ENCODE results near the gene ZBTB20.

ZBTB20 gene

DNA sequence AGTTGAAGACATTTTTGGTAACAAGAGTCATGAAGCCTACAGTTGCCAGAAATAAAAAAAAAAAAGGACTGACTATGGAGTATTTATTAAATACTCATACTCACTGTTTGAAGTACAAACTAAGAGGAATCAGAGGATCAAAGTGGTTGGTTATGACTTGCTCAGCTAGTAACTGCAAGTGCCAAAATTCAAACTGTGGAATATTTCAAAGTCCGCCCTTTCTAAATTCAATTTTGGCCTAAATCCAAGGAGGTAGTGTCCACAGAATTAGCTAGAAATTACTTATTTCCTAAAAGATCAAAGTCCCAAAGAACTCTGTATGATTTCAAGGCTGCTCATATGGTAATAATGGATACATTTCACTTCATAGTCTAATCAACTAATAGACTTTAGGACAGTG lies 274.5 kb downstream of the ZBTB20 start:
- Histone ChIP-seq H3K79me1 (ENCODE audit: low read length) (no peaks in the 10 kb centered on the region), H3K56ac (ENCODE audit: low read length) (no peak overlapping the region)

DNA sequence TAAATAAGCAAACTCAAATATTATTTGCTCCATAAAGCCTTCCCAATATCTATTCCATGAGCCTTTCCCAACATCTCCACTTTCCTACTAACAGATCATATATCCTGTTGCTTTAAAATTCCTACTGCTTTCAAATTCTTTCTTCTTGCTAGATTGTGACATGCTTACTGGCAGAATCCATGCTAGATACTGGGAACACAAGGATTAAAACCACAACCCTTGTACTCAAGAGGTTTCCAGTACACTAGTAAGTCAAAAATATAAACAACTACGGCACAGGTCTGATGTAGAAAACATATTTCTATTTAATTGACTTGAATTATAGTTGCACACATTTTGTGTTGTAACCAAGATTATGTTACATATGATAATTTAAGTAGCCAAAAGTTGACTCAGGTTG lies 275.0 kb downstream of the ZBTB20 start:
- Histone ChIP-seq H4K8ac (ENCODE audit: low read depth, low read length) (no peak overlapping the region), H3K56ac (ENCODE audit: low read length) (no peak overlapping the region), H3K27me3 (ENCODE audit: insufficient read depth, low read length, poor library complexity) (no peaks in the 10 kb centered on the region), H3K4me2 (ENCODE audit: low read length) (no peak overlapping the region), H3K36me3 (ENCODE audit: control insufficient read depth, insufficient read depth, low read length) (no peaks in the 10 kb centered on the region), H2AK5ac (ENCODE audit: low read length) (no peak overlapping the region), H3K27ac (ENCODE audit: low read depth, low read length) (no peak overlapping the region), H3K4me3 (ENCODE audit: low read length) (no peak overlapping the region), H2BK120ac (ENCODE audit: low read depth, low read length) (no peak overlapping the region), H3K9ac (ENCODE audit: low read length) (no peak overlapping the region), H3K18ac (ENCODE audit: low read length) (no peak overlapping the region), H4K5ac (ENCODE audit: low read length) (no peak overlapping the region), H3K4me1 (ENCODE audit: control insufficient read depth, low read depth, low read length) (no peaks in the 10 kb centered on the region), H2BK15ac (replicated peaks; ENCODE audit: low read depth) (no peak overlapping the region), H3K79me1 (ENCODE audit: low read length) (no peaks in the 10 kb centered on the region), H3K4ac (ENCODE audit: low read depth, low read length) (no peak overlapping the region), H3K79me2 (ENCODE audit: control insufficient read depth, insufficient read depth, low read length) (no peaks in the 10 kb centered on the region), H3K23ac (ENCODE audit: low read length) (no peak overlapping the region), H2BK5ac (ENCODE audit: low read length) (no peak overlapping the region)
- DNase-seq: no peak
- WGBS (ENCODE audit: extremely low coverage, insufficient coverage, low lambda C conversion rate): no CpG with 5 or more reads among the region's 1 CpG

More for the DNA sequence above, 274.5 kb downstream of the ZBTB20 start:
- no peak overlapping the region for H3K27ac ChIP-seq (ENCODE audit: low read depth, low read length)
- H3K18ac ChIP-seq (ENCODE audit: low read length): no peak overlapping the region
- no peak overlapping the region for H3K4me3 ChIP-seq (ENCODE audit: low read length)
- no peaks in the 10 kb centered on the region for H3K36me3 ChIP-seq (ENCODE audit: control insufficient read depth, insufficient read depth, low read length)
- H2BK15ac ChIP-seq (replicated peaks; ENCODE audit: low read depth): no peak overlapping the region
- no peak overlapping the region for H3K4me2 ChIP-seq (ENCODE audit: low read length)
- no peak overlapping the region for H2BK5ac ChIP-seq (ENCODE audit: low read length)
- no peaks in the 10 kb centered on the region for H3K27me3 ChIP-seq (ENCODE audit: insufficient read depth, low read length, poor library complexity)
- WGBS (ENCODE audit: extremely low coverage, insufficient coverage, low lambda C conversion rate): no CpG with 5 or more reads among the region's 1 CpG
- no peak overlapping the region for H3K23ac ChIP-seq (ENCODE audit: low read length)
- H4K8ac ChIP-seq (ENCODE audit: low read depth, low read length): no peak overlapping the region
- H4K5ac ChIP-seq (ENCODE audit: low read length): no peak overlapping the region
- H3K4me1 ChIP-seq (ENCODE audit: control insufficient read depth, low read depth, low read length): no peaks in the 10 kb centered on the region
- H3K9ac ChIP-seq (ENCODE audit: low read length): no peak overlapping the region
- DNase-seq: no peak
- H3K4ac ChIP-seq (ENCODE audit: low read depth, low read length): no peak overlapping the region
- no peak overlapping the region for H2AK5ac ChIP-seq (ENCODE audit: low read length)
- H3K79me2 ChIP-seq (ENCODE audit: control insufficient read depth, insufficient read depth, low read length): no peaks in the 10 kb centered on the region
- no peak overlapping the region for H2BK120ac ChIP-seq (ENCODE audit: low read depth, low read length)

DNA sequence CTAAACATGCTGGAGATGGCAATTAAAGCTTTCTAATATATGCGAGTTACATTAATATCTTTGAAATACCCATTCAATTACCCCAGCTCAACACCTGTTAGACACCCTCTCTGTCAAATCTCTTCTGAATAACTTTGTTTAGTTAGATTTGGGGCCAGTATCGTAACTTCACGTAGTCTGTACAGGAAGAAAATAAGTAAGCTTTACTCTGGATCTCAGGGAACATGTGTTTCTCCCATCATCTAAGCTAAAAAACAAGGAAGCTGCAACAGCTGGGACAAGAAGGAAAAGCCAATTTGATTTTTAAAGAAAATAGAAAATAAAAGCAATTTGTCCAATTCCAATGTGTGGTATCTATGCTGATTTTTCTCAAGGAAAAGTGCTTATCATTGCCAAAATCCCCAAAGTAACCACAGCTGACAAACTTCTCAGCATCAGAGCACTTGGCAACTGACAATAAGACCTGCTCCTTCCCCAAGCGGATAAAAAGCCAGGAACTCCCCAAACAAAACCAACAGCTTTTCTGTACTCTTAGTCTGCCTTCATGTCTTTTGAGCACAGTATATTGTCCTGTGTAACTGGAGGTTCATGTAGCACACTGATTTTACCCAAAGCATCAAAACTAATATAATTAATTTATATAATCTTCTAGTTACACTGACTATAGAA lies 279.1 kb downstream of the ZBTB20 start:
- H3K4ac ChIP-seq (ENCODE audit: low read depth, low read length): no peak overlapping the region
- H3K56ac ChIP-seq (ENCODE audit: low read length): no peak overlapping the region
- H2BK15ac ChIP-seq (replicated peaks; ENCODE audit: low read depth): no peak overlapping the region
- H4K8ac ChIP-seq (ENCODE audit: low read depth, low read length): no peak overlapping the region
- WGBS (ENCODE audit: extremely low coverage, insufficient coverage, low lambda C conversion rate): no CpG with 5 or more reads among the region's 4 CpGs
- no peaks in the 10 kb centered on the region for H3K4me1 ChIP-seq (ENCODE audit: control insufficient read depth, low read depth, low read length)
- no peak overlapping the region for H2BK120ac ChIP-seq (ENCODE audit: low read depth, low read length)
- H2AK5ac ChIP-seq (ENCODE audit: low read length): no peak overlapping the region
- H2BK5ac ChIP-seq (ENCODE audit: low read length): no peak overlapping the region
- no peak overlapping the region for H3K4me3 ChIP-seq (ENCODE audit: low read length)
- no peak overlapping the region for H3K23ac ChIP-seq (ENCODE audit: low read length)
- H3K27ac ChIP-seq (ENCODE audit: low read depth, low read length): no peak overlapping the region
- H3K36me3 ChIP-seq (ENCODE audit: control insufficient read depth, insufficient read depth, low read length): no peaks in the 10 kb centered on the region
- H3K4me2 ChIP-seq (ENCODE audit: low read length): no peak overlapping the region
- DNase-seq: no peak
- no peak overlapping the region for H4K5ac ChIP-seq (ENCODE audit: low read length)
- H3K79me2 ChIP-seq (ENCODE audit: control insufficient read depth, insufficient read depth, low read length): no peaks in the 10 kb centered on the region
- H3K9ac ChIP-seq (ENCODE audit: low read length): no peak overlapping the region
- H3K27me3 ChIP-seq (ENCODE audit: insufficient read depth, low read length, poor library complexity): no peaks in the 10 kb centered on the region
- H3K79me1 ChIP-seq (ENCODE audit: low read length): no peaks in the 10 kb centered on the region
- H3K18ac ChIP-seq (ENCODE audit: low read length): no peak overlapping the region

DNA sequence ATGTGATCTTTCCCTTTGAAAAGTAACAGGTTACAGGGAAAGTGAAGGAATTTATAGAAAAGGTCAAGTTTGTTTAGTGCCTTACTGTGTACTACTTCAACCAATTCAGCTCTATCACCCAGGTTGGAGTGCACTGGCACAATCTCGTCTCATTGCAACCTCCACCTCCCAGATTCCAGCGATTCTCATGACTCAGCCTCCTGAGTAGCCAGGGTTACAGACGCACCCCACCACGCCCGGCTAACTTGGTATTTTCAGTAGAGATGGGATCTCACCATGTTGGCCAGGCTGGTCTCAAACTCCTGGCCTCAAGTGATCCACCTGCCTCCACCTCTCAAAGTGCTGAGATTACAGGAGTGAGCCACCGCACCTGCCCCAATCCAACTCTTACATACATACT lies 279.7 kb downstream of the ZBTB20 start:
- Histone ChIP-seq H3K4me2 (ENCODE audit: low read length) (no peak overlapping the region), H3K56ac (ENCODE audit: low read length) (no peak overlapping the region), H3K23ac (ENCODE audit: low read length) (no peak overlapping the region), H3K18ac (ENCODE audit: low read length) (no peak overlapping the region), H3K79me2 (ENCODE audit: control insufficient read depth, insufficient read depth, low read length) (no peaks in the 10 kb centered on the region), H3K27ac (ENCODE audit: low read depth, low read length) (no peak overlapping the region), H2BK5ac (ENCODE audit: low read length) (no peak overlapping the region), H4K5ac (ENCODE audit: low read length) (no peak overlapping the region), H3K27me3 (ENCODE audit: insufficient read depth, low read length, poor library complexity) (no peaks in the 10 kb centered on the region), H3K4ac (ENCODE audit: low read depth, low read length) (no peak overlapping the region), H2BK15ac (replicated peaks; ENCODE audit: low read depth) (no peak overlapping the region), H3K36me3 (ENCODE audit: control insufficient read depth, insufficient read depth, low read length) (no peaks in the 10 kb centered on the region), H3K4me3 (ENCODE audit: low read length) (no peak overlapping the region), H3K79me1 (ENCODE audit: low read length) (no peaks in the 10 kb centered on the region), H2AK5ac (ENCODE audit: low read length) (no peak overlapping the region), H2BK120ac (ENCODE audit: low read depth, low read length) (no peak overlapping the region), H3K9ac (ENCODE audit: low read length) (no peak overlapping the region), H3K4me1 (ENCODE audit: control insufficient read depth, low read depth, low read length) (no peaks in the 10 kb centered on the region), H4K8ac (ENCODE audit: low read depth, low read length) (no peak overlapping the region)
- WGBS (ENCODE audit: extremely low coverage, insufficient coverage, low lambda C conversion rate): no CpG with 5 or more reads among the region's 6 CpGs
- DNase-seq: no peak

DNA sequence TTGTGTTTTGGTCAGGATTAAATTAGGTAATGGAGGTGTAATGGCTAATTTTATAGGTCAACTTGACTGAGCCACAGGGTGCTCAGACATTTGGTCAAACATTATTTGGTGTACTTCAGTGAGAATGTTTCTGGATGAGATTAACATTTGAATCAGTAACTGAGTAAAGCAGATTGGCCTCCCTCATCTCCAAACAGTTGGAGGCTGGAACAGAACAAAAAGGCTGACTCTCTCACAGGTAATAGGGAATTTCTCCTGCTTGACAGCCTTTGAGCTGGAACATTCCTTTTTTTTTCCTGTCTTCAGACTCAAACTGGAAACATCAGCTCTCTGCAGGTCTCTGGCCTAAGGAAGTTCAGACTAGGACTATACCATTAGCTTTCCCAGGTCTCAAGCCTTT lies 280.7 kb downstream of the ZBTB20 start:
- Histone ChIP-seq H4K5ac (ENCODE audit: low read length) (no peak overlapping the region), H2BK5ac (ENCODE audit: low read length) (no peak overlapping the region), H2AK5ac (ENCODE audit: low read length) (no peak overlapping the region), H3K4me1 (ENCODE audit: control insufficient read depth, low read depth, low read length) (no peaks in the 10 kb centered on the region), H3K18ac (ENCODE audit: low read length) (no peak overlapping the region), H3K79me1 (ENCODE audit: low read length) (no peaks in the 10 kb centered on the region), H3K4me3 (ENCODE audit: low read length) (no peak overlapping the region), H3K36me3 (ENCODE audit: control insufficient read depth, insufficient read depth, low read length) (no peaks in the 10 kb centered on the region), H3K23ac (ENCODE audit: low read length) (no peak overlapping the region), H3K56ac (ENCODE audit: low read length) (no peak overlapping the region), H2BK15ac (replicated peaks; ENCODE audit: low read depth) (no peak overlapping the region), H3K79me2 (ENCODE audit: control insufficient read depth, insufficient read depth, low read length) (no peaks in the 10 kb centered on the region), H4K8ac (ENCODE audit: low read depth, low read length) (no peak overlapping the region), H3K9ac (ENCODE audit: low read length) (no peak overlapping the region), H3K27ac (ENCODE audit: low read depth, low read length) (no peak overlapping the region), H3K4me2 (ENCODE audit: low read length) (no peak overlapping the region), H2BK120ac (ENCODE audit: low read depth, low read length) (no peak overlapping the region), H3K4ac (ENCODE audit: low read depth, low read length) (no peak overlapping the region), H3K27me3 (ENCODE audit: insufficient read depth, low read length, poor library complexity) (no peaks in the 10 kb centered on the region)
- no peak for DNase-seq

DNA sequence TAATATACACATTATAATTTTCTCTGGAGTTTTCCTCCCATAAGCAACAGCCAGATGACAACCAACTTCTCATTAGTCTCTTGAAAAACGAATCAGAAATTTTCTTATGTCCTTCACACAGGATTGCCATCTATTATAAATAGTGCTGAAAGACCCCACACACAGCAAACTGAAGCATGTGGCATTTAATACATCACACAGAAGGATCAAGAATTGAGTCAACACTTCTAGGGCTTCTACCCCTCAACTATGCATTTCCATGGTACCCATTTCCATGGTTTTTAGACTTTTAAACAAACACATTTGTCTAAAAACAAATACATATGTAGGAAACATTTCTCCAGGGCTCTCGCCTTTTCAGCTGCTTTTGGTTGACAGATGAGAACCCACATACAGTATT lies 282.1 kb downstream of the ZBTB20 start:
- Histone ChIP-seq H3K23ac (ENCODE audit: low read length) (no peak overlapping the region), H2BK120ac (ENCODE audit: low read depth, low read length) (no peak overlapping the region), H2BK15ac (replicated peaks; ENCODE audit: low read depth) (no peak overlapping the region), H3K4ac (ENCODE audit: low read depth, low read length) (no peak overlapping the region), H3K36me3 (ENCODE audit: control insufficient read depth, insufficient read depth, low read length) (no peaks in the 10 kb centered on the region), H3K56ac (ENCODE audit: low read length) (no peak overlapping the region), H3K79me2 (ENCODE audit: control insufficient read depth, insufficient read depth, low read length) (no peaks in the 10 kb centered on the region), H3K9ac (ENCODE audit: low read length) (no peak overlapping the region), H4K8ac (ENCODE audit: low read depth, low read length) (no peak overlapping the region), H2AK5ac (ENCODE audit: low read length) (no peak overlapping the region), H3K4me1 (ENCODE audit: control insufficient read depth, low read depth, low read length) (no peaks in the 10 kb centered on the region), H3K4me2 (ENCODE audit: low read length) (no peak overlapping the region), H3K27ac (ENCODE audit: low read depth, low read length) (no peak overlapping the region), H3K4me3 (ENCODE audit: low read length) (no peak overlapping the region), H3K18ac (ENCODE audit: low read length) (no peak overlapping the region), H2BK5ac (ENCODE audit: low read length) (no peak overlapping the region), H4K5ac (ENCODE audit: low read length) (no peak overlapping the region), H3K27me3 (ENCODE audit: insufficient read depth, low read length, poor library complexity) (no peaks in the 10 kb centered on the region), H3K79me1 (ENCODE audit: low read length) (no peaks in the 10 kb centered on the region)
- no CpG with 5 or more reads among the region's 2 CpGs for WGBS (ENCODE audit: extremely low coverage, insufficient coverage, low lambda C conversion rate)
- DNase-seq: no peak
